Measurements from ENCODE around the gene KRT78. TPM values are rescaled to one million over a fixed set of nuclear protein-coding genes. Genes with fewer than 3 reads are reported as not detected.

Gene KRT78
- total and polyA plus RNA-seq, 2 experiments from 2014 or later: not detected

- Histone ChIP-seq H3K4me3 (no peak overlapping the region), H3K36me3 (no peaks in the 10 kb centered on the region), H3K27me3 (no peaks in the 10 kb centered on the region), H3K27ac (no peak overlapping the region), H3K9me3 (ENCODE audit: low read depth) (no peaks in the 10 kb centered on the region), H3K4me1 (ENCODE audit: low read depth) (no peaks in the 10 kb centered on the region)
- TF ChIP-seq CTCF (IDR thresholded peaks at IDR 0.05; ENCODE audit: low read depth, low read length): no peak
- DNase-seq (ENCODE audit: low read depth in 1 of 2, low spot score in 1 of 2): no peak
Measured at GRCh38 chr12:52801773-52802172, 47.0 kb downstream of the KRT78 start.

GRCh38 chr12:52800259-52800917 is 48.4 kb downstream of the KRT78 start:
- no peaks in the 10 kb centered on the region for H3K9me3 ChIP-seq (ENCODE audit: low read depth)
- no peak for TF ChIP-seq CTCF (IDR thresholded peaks at IDR 0.05; ENCODE audit: low read depth, low read length)
- H3K4me1 ChIP-seq (ENCODE audit: low read depth): no peaks in the 10 kb centered on the region
- H3K27ac ChIP-seq: no peak overlapping the region
- no peak for DNase-seq (ENCODE audit: low read depth in 1 of 2, low spot score in 1 of 2)
- H3K36me3 ChIP-seq: no peaks in the 10 kb centered on the region
- no peak overlapping the region for H3K4me3 ChIP-seq
- peaks cover 4% of the 10 kb centered on the region for H3K27me3 ChIP-seq

GRCh38 chr12:52799505-52800211 is 49.1 kb downstream of the KRT78 start:
- no peak for TF ChIP-seq CTCF (IDR thresholded peaks at IDR 0.05; ENCODE audit: low read depth, low read length)

GRCh38 chr12:52798671-52799504 is 49.9 kb downstream of the KRT78 start:
- no peak overlapping the region for H3K27ac ChIP-seq

More at GRCh38 chr12:52799505-52800211, 49.1 kb downstream of the KRT78 start:
- Histone ChIP-seq H3K4me1 (ENCODE audit: low read depth) (no peaks in the 10 kb centered on the region), H3K36me3 (no peaks in the 10 kb centered on the region), H3K9me3 (ENCODE audit: low read depth) (no peaks in the 10 kb centered on the region), H3K27ac (no peak overlapping the region), H3K4me3 (no peak overlapping the region), H3K27me3 (peaks cover 4% of the 10 kb centered on the region)
- DNase-seq (ENCODE audit: low read depth in 1 of 2, low spot score in 1 of 2): no peak

More at GRCh38 chr12:52798671-52799504, 49.9 kb downstream of the KRT78 start:
- no peak for DNase-seq (ENCODE audit: low read depth in 1 of 2, low spot score in 1 of 2)
- no peaks in the 10 kb centered on the region for H3K4me1 ChIP-seq (ENCODE audit: low read depth)
- H3K4me3 ChIP-seq: no peak overlapping the region
- no peaks in the 10 kb centered on the region for H3K9me3 ChIP-seq (ENCODE audit: low read depth)
- peaks cover 4% of the 10 kb centered on the region for H3K27me3 ChIP-seq
- no peak for TF ChIP-seq CTCF (IDR thresholded peaks at IDR 0.05; ENCODE audit: low read depth, low read length)
- H3K36me3 ChIP-seq: no peaks in the 10 kb centered on the region
